HG02970 (cell line): ENCODE data around the gene ADPRHL1.
"Not testable (repeated sequence)": the region's sequence is repeated elsewhere in the genome, so short reads cannot be mapped to it uniquely, and the experiment has no call there.

Experiments
- ATAC-seq: cut with Tn5 transposase; IDR thresholded peaks from one replicate; pipeline ENCODE4 v1.9.1; 2021; ENCODE audit warnings: mild to moderate bottlenecking, moderate library complexity, moderate number of reproducible peaks; ENCODE audit not compliant: unreplicated experiment, low FRiP score

Gene ADPRHL1

GRCh38 chr13:113383089-113383488 lies 70.2 kb downstream of the ADPRHL1 start:
- no peak for ATAC-seq

GRCh38 chr13:113382542-113382941 lies 70.7 kb downstream of the ADPRHL1 start:
- ATAC-seq, result not testable (repeated sequence)

DNA sequence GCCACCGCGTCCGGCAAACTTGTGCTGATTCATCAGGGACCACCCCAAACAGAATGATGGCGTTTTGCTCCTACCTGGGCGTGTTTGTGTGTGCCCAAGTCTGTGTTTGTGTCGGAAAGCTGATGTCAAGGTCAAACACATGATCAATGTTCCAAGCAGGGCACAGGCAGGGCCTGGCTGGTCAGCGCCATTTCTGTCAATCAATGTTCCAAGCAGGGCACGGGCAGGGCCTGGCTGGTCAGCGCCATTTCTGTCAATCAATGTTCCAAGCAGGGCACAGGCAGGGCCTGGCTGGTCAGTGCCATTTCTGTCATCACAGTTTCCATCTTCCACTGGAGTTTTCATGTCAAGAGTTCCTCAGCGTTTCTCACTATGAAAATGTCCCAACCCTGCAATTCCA lies 74.5 kb downstream of the ADPRHL1 start:
- no peak for ATAC-seq

DNA sequence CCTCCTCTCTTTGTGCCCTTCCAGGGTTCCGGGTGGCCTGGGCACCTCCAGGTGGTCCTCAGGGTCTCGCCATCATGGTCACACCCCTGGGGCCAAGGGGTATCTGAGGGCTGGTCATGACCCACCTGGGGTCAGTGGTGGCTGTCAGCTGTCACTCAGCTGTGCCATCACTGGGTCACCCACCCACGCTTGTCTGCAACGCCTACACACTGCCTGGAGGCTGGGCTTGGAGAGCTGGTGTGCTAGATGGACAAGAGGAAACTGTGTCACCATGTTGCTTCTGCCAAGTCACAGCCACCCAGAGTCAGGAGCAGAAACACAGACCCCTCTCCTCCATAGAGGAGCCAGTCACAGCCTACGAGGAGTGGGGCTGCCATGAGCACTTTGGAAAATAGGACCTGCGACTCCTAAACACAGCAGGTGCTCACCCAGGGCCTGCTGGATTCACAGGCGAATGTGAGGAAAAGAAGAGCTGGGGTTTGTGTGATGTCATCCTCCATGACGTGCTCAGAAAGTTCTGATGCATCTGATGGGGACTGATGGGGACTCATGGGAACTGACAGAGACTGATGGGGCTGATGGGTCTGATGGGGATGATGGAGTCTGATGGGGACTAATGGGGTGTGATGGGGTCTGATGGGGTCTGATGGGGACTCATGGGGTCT lies 78.6 kb downstream of the ADPRHL1 start:
- ATAC-seq, result no peak

DNA sequence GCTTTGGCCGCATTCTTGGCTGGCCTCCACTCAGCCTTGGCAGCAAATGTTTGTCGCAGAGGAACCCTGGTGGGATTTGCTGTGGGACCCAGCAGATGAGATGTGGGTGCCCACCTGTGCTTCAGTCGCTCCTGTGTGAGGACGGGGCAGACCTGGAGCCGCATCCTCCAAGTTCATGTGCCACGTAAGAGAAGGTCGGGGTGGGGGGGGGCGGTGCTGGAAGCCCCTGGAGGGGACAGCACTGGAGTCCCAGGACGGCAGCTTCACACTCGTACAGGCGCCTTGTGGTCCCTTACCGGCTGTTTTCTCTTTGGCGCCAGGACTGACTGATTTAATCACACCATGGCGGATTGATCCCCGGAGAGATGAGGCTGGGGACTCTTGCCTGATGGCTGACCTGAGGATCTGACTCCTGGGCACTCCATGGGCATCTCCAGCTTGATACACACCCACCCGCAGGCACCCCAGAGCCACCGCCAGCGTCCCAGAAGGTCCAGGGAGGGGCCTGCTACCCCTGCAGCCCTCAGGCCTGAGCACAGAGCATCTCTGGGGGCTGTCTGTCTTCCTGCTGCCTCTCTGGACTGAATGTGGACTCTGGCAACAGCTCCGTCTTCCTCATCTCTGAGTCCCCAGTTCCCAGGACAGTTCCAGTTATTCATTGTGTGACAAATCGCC lies 79.3 kb downstream of the ADPRHL1 start:
- ATAC-seq, result no peak

DNA sequence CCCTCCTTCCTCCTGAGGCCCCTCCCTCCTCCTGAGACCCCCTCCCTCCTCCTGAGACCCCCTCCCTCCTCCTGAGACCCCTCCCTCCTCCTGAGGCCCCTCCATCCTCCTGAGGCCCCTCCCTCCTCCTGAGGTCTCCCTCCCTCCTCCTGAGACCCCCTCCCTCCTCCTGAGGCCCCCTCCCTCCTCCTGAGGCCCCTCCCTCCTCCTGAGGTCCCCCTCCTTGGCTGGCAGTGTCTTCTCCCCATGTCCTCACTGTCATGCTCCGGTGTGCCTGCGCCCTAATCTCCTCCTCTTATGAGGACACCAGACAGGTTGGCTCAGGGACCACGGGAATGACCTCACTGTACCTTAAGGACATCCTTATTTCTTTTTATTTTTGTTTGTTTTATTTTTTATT lies 81.6 kb downstream of the ADPRHL1 start:
- ATAC-seq, result not testable (repeated sequence)

DNA sequence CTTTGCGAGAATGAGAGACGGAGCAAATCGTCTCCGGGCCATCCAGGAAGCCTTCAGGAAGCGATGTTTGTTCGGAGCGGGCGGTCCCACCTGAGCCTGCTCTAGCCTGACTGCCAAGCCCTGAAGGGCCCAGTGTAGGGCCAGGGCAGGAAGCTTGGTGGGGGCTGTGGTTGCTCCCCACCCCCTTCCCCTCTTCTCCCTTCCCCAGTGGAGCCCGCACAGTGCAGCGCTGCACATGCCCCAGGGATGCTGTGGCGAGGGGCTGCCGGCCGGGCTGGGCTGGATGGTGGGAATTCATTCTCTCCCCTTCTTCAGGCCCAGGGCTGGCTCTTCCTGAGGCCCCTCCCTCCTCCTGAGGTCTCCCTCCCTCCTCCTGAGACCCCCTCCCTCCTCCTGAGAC lies 82.2 kb downstream of the ADPRHL1 start:
- ATAC-seq, result no peak

DNA sequence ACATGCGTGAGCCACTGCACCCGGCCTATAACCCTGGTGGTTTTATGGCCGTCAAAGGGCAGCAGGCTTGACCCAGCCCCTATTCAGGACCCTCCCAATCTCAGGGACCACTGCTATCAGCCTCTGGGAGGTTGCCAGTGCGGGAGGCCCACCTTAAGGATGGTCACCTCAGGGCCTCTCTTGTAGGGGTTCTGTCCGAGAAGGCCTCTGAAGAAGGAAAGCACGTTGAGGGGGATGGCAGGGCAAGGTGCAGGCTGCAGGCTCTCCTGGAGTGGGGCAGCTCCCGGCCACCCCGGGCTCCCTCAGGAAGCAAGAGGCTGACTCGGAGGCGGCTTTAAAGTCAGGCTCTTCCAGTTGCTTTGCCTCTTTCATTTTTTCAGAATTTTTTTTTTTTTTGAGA lies 83.4 kb downstream of the ADPRHL1 start:
- ATAC-seq, result no peak

DNA sequence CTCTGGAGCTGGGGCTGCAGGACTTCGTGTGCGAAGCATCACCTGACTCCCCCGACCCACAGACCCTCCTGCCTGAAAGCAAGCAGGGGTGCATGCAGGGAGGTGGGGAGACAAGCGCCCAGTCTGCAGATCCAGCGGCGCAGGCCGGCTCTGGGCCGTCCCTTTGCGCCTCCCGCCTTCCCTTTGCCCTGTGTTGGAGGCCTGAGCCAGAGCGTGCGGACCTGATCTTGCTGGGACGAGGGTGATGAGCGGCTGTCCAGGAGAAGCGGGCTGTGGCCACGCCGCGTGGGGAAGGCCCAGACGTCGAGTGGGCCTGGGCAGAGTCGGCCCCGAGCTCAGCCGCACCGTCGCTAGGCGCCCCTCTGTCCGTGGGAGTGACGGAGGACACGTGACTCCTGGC lies 84.1 kb downstream of the ADPRHL1 start:
- ATAC-seq, result no peak

DNA sequence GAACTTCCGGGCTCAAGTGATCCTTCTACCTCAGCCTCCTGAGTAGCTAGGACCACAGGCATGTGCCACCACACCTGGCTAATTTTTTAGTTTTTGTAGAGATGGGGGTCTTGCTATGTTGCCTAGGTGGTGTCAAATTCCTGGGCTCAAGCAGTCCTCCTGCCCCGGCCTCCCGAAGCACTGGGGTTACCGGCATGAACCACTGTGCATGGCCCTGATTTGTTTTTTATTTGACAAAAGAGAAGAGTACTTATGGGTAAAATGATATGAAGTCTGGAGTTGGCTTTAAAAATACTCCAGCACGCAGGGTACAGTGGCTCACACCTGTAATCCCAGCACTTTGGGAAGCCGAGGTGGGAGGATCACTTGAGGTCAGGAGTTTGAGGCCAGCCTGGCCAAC lies 84.9 kb downstream of the ADPRHL1 start:
- ATAC-seq, result not testable (repeated sequence)

DNA sequence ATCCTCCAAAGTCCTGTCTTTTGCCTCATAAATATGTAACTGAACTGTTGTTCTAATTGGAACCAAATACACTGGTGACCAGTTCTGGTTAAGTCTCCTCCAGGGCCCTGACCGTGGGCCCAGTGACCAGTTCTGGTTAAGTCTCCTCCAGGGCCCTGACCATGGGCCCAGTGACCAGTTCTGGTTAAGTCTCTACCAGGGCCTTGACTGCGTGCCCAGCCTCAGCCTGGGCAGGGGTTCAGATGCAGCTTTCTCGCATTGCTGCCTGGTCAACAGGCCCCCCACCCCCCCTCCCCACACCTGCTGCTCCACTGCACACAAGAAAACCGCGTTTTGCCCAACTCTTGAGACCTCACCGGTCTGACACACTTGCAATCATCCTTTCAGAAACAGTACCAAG lies 85.5 kb downstream of the ADPRHL1 start:
- ATAC-seq, result no peak

DNA sequence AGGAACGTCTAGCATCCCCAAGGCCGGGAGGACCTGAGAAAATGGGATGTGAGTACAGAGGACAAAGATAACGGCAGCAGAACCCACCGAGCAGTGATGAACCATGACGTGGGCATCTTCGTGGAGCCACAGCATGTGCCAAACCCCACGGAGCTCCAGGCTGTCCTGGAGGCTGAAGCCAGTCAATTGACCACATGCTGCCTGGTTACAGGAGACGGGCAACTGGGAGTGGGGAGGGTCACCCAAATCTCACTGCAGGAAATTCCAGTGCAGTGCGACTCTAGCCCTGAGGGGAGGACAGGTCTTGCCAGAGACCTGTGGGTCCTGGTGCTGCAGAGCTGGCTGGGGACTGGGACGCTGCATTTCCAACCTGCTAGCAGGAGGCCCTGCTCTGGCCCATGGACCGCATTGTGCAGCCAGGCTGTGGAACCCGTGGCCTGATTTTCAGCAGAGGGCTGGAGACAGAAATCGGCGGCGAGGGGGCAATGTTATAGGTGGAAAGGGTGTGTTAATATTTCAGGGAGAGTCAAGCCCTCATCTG lies 86.2 kb downstream of the ADPRHL1 start:
- ATAC-seq, result no peak

DNA sequence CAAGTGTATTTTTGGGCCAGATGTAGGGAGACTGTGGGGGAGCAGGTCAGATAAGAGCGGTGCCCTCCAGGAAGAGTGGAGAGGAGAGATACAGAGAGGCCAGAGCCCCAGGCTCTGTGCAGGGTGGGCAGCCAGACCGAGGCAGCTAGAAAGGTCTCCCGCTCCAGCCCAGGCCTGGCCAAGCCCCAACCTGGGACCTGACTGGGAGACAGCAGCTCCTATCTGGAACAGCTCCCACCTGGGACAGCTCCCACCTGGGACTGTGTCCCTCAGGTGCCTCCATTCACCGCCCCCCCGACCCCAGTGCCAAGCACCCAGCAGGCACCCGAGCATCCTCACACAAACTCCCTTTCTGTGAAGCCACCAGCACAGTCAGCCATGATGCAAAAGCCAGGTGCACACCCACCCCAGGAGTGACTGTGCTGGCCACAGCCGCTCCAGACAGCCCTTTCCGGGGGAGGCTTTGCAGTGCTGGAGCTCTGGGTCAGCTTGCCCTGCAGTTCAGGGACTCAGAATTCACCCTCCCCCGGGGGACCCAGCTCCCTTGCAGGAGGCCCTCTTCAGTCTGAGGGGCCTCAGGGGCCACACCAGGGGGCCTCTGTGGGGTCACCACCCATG lies 87.2 kb downstream of the ADPRHL1 start:
- ATAC-seq, result no peak

DNA sequence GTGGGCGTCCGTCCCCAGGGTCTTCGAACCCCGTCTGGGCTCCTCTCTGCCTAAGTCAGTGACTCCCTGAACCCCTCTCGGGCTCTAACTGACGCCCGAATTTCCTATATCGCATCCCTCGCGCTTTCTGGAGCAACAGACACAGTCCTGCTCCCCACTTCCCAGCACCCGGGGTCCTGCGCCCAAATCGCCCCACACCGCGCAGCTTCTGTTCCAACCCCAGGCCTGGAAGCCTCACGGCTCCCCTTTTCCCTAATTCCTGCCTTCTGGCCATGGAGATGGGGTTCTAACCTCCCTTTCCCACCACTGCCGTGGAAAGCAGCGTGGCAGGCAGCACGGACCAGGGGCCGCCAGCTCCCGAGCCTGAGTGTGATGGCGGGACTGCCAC lies 87.7 kb downstream of the ADPRHL1 start:
- no peak for ATAC-seq

DNA sequence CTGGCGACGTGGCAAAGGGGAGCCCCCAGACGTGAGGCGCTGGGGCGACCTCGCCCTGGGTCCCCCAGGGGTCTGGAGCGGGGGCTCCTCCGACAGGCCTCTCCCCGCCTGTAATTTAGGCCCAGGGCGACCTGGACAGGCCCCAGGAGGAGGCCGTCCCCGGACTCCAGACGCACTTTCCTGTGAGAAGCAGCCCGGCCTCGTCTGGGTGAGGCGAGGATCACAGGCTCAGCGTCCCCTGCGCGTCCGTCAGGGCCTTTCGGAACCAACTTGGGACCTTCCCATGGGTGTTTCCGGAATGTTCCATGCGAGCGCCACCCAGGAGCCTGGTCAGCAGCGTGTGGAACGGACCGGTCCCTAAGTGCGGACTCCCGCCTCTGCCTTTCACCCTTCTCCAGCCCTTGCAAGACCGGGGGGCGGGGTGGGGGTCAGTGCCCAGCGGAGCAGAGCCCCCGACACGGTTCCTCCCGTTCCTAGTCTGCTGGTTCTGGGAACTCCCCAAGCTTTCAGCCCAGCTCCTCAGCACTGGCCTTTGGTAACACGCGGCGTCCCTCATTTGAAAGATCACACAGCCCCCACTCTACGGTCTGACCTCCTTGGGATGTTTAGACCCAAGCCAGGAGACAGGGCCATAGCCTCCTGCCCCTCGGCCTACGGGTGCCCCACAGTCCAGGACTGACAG lies 88.2 kb downstream of the ADPRHL1 start:
- no peak for ATAC-seq

GRCh38 chr13:113364311-113364889 lies 88.9 kb downstream of the ADPRHL1 start:
- ATAC-seq, result no peak

DNA sequence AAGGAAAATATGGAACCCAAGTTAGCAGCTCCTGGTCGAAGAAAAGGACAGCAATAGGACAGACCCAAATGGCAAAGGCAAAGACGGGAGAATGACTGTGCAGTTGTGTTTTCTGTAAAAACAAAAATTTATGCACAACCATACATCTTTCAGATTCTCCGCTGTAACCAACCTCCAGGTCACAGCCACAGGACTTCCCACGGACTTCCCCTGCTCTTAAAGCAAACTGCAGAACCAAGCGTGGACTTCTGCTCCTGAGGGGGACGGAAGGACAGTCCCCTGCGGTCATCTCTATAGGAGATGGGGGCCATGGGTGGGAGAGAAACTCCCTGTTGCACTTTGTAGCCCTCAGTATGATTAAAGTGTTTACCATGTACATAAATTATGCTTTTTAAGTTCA lies 91.9 kb downstream of the ADPRHL1 start:
- no peak for ATAC-seq

GRCh38 chr13:113360446-113360845 lies 92.8 kb downstream of the ADPRHL1 start:
- ATAC-seq, result no peak

GRCh38 chr13:113359571-113359970 lies 93.7 kb downstream of the ADPRHL1 start:
- ATAC-seq, result no peak

- no peak for ATAC-seq
Measured at GRCh38 chr13:113358653-113359190, 94.6 kb downstream of the ADPRHL1 start.
